ENCODE results near the gene NUDT15.

Gene NUDT15

GRCh38 chr13:48037346-48038173 is at the start of gene NUDT15 (continued):
- no peak for TF ChIP-seq BCL6B (tag by site-specific recombination; IDR thresholded peaks at IDR 0.05)
- TF ChIP-seq ZBTB21 (tag by site-specific recombination; IDR thresholded peaks at IDR 0.05): no peak; the same call in none of the 2 replicates
- TF ChIP-seq ZNF302 (tag by site-specific recombination; IDR thresholded peaks at IDR 0.05; ENCODE audit: low read depth): no peak
- TF ChIP-seq ZNF184 (tag by site-specific recombination; IDR thresholded peaks at IDR 0.05): no peak
- TF ChIP-seq MZF1 (tag by site-specific recombination; IDR thresholded peaks at IDR 0.05; ENCODE audit: borderline replicate concordance): 0 out of 2 replicates have a peak, but pooled peaks have one; percentile 37
- peak; percentile 49 for TF ChIP-seq KLF9 (tag by site-specific recombination; IDR thresholded peaks at IDR 0.05; ENCODE audit: low read depth)
- TF ChIP-seq ZNF776 (tag by site-specific recombination; IDR thresholded peaks at IDR 0.05; ENCODE audit: borderline replicate concordance): no peak
- no peak for TF ChIP-seq ZNF521 (tag by site-specific recombination; IDR thresholded peaks at IDR 0.05)
- TF ChIP-seq ZNF629 (tag by site-specific recombination; IDR thresholded peaks at IDR 0.05): peak; percentile 95
- no peak for TF ChIP-seq ZNF707 (tag by site-specific recombination; IDR thresholded peaks at IDR 0.05)
- peak; percentile 18; the same call in 1 of the 2 replicates for TF ChIP-seq ZNF639 (tag by site-specific recombination; IDR thresholded peaks at IDR 0.05)
- TF ChIP-seq TCF7L2 (IDR thresholded peaks at IDR 0.05; ENCODE audit: borderline replicate concordance, low read depth, low read length): peak; percentile 78; the same call in 1 of the 2 replicates
- no peak for TF ChIP-seq ZNF473 (tag by site-specific recombination; IDR thresholded peaks at IDR 0.05)
- peak; percentile 89 for TF ChIP-seq ZBTB11 (tag by site-specific recombination; conservative IDR thresholded peaks at IDR 0.05; ENCODE audit: low read depth)
- TF ChIP-seq ZSCAN16 (tag by site-specific recombination; IDR thresholded peaks at IDR 0.05): no peak
- peak; percentile 71 for TF ChIP-seq PRDM10 (tag by site-specific recombination; IDR thresholded peaks at IDR 0.05)
- no peak for TF ChIP-seq ZNF768 (tag by site-specific recombination; IDR thresholded peaks at IDR 0.05)
- no peak for TF ChIP-seq ZNF48 (tag by site-specific recombination; IDR thresholded peaks at IDR 0.05)
- TF ChIP-seq ZNF366 (tag by site-specific recombination; conservative IDR thresholded peaks at IDR 0.05): peak; percentile 97
- no peak for TF ChIP-seq MEIS1 (CRISPR knock-in tag; IDR thresholded peaks at IDR 0.05; ENCODE audit: borderline replicate concordance)
- peak; percentile 84 for TF ChIP-seq REST (tag by site-specific recombination; IDR thresholded peaks at IDR 0.05)
- no peak for TF ChIP-seq SALL2 (tag by site-specific recombination; IDR thresholded peaks at IDR 0.05; ENCODE audit: borderline replicate concordance)
- peak; percentile 18; the same call in 1 of the 2 replicates for TF ChIP-seq KLF10 (tag by site-specific recombination; IDR thresholded peaks at IDR 0.05)
- no peak for TF ChIP-seq OVOL3 (tag by site-specific recombination; IDR thresholded peaks at IDR 0.05)
- no peak for TF ChIP-seq ZNF670 (tag by site-specific recombination; IDR thresholded peaks at IDR 0.05; ENCODE audit: low read depth)
- TF ChIP-seq ZNF311 (tag by site-specific recombination; IDR thresholded peaks at IDR 0.05; ENCODE audit: borderline replicate concordance): no peak
